Uterus (tissue), 2 donors: ENCODE data around the gene ZNF831.

Experiments used
- CTCF ChIP-seq, 4 experiments: fragments of 200-600 bp in 2 of 4; fragments of 450-650 bp in 2 of 4; sonication (generic) in 2 of 4; IDR thresholded peaks; one replicate each; pipeline ENCODE4 v1.5.1; 2016 to 2019; ENCODE audit warnings: antibody characterized with exemption in 4 of 4, mild to moderate bottlenecking in 2 of 4, moderate library complexity in 1 of 4
- POLR2A ChIP-seq, 2 donors: fragments of 450-650 bp; IDR thresholded peaks; one replicate each; pipeline ENCODE4 v1.6.1; 2016; ENCODE audit warnings: antibody characterized with exemption in 2 of 2, mild to moderate bottlenecking in 1 of 2, moderate library complexity in 1 of 2

DNA sequence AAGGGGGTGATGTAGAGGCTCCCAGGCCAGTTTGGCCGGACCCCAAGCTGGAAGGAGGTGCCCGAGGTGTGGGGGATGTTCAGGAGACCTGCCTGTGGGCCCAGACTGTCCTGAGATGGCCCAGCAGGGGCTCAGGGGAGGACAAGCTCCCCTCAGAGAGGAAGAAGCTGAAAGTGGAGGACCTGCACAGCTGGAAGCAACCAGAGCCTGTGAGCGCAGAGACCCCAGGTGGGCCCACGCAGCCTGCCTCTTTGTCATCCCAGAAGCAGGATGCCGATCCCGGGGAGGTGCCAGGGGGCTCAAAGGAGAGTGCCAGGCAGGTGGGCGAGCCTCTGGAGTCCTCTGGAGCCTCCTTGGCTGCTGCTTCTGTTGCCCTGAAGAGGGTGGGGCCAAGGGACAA, 29.7 kb downstream of the ZNF831 start:
- no peak for TF ChIP-seq CTCF (IDR thresholded peaks at IDR 0.05)
- no peak for TF ChIP-seq POLR2A (IDR thresholded peaks at IDR 0.05)
